HCT116 (cell line): ENCODE data around the gene CPN2. TPM values are rescaled to one million over a fixed set of nuclear protein-coding genes. Genes with fewer than 3 reads are reported as not detected.

Experiments used
- ATAC-seq: fragments of 200-7000 bp; cut with Tn5 transposase; 2 replicates; pipeline ENCODE4 v1.9.1; 2020; ENCODE audit warnings: mild to moderate bottlenecking, moderate library complexity
- BruUV-seq: library from RNA; stranded (reverse); fragments of 400-500 nt; replicated peaks from 2 replicates; lab custom pipeline; 2021; lab: Mats Ljungman, UMichigan
- CTCF ChIA-PET: fragments of 300-600 bp; sonication (Branson Sonifier 250); formaldehyde crosslinking; loops from one replicate; lab custom pipeline; 2021; ENCODE audit warnings: antibody characterized with exemption; lab: Charles Lee
- POLR2A ChIA-PET: fragments of 300-600, 350-600 bp; sonication (Branson Sonifier 250); formaldehyde crosslinking; loops from one replicate; lab custom pipeline; 2021; ENCODE audit warnings: antibody characterized with exemption; lab: Charles Lee
- RAD21 ChIA-PET, 2 experiments: fragments of 300-600 bp; sonication (Branson Sonifier 250); formaldehyde crosslinking; loops; one replicate each; lab custom pipeline; 2023; ENCODE audit warnings: low total read pairs in 2 of 2; ENCODE audit not compliant: uncharacterized antibody in 2 of 2, unreplicated experiment in 2 of 2, low non-redundant PET in 1 of 2; lab: Charles Lee
- DNase-seq: peaks from one replicate; pipeline ENCODE4 v3.0.0-alpha.2; 2010; ENCODE audit warnings: low read depth, low spot score
- H2AFZ ChIP-seq: fragments of 200-600 bp; shearing (Covaris generic), sonication (generic); 2 replicates; pipeline ENCODE4 v1.6.1; 2017; ENCODE audit warnings: low read depth, mixed run types, mixed read lengths, antibody characterized with exemption, low read length; ENCODE audit not compliant: poor library complexity, severe bottlenecking
- H3K27ac ChIP-seq: 2 replicates; pipeline ENCODE4 v1.5.1; 2012; ENCODE audit warnings: low read depth, low read length
- H3K27me3 ChIP-seq: fragments of 200-600 bp; sonication (generic); 2 replicates; pipeline ENCODE4 v1.6.1; 2016; ENCODE audit warnings: mixed run types, low read length, mixed read lengths; ENCODE audit not compliant: insufficient read depth
- H3K36me3 ChIP-seq, 2 experiments: fragments of 200-500 bp in 1 of 2; fragments of 200-600 bp in 1 of 2; sonication (Bioruptor generic) in 1 of 2; sonication (generic) in 1 of 2; 2 replicates each; pipeline versions ENCODE4 v1.5.1 to v1.6.1; 2014 to 2016; ENCODE audit warnings: low read length in 2 of 2, inconsistent platforms in 1 of 2, mixed read lengths in 1 of 2, mixed run types in 1 of 2; ENCODE audit not compliant: insufficient read depth in 2 of 2, control insufficient read depth in 1 of 2
- H3K4me1 ChIP-seq, 2 experiments: fragments of 200-600 bp in 1 of 2; sonication (generic) in 1 of 2; 2 replicates each; pipeline versions ENCODE4 v1.5.1 to v1.6.1; 2012 to 2017; ENCODE audit warnings: low read length in 2 of 2, inconsistent platforms in 1 of 2, mild to moderate bottlenecking in 1 of 2, mixed read lengths in 1 of 2, mixed run types in 1 of 2, moderate library complexity in 1 of 2; ENCODE audit not compliant: insufficient read depth in 2 of 2, control insufficient read depth in 1 of 2
- H3K4me2 ChIP-seq: fragments of 200-600 bp; sonication (generic); 2 replicates; pipeline ENCODE4 v1.6.1; 2017; ENCODE audit warnings: mixed run types, low read length, mixed read lengths
- H3K4me3 ChIP-seq, 2 experiments: fragments of 200-600 bp in 1 of 2; sonication (generic) in 1 of 2; replicated peaks in 1 of 2; 2 replicates each; pipeline ENCODE4 v1.5.1; 2011 to 2016; ENCODE audit warnings: low read length in 2 of 2, control low read depth in 1 of 2, low read depth in 1 of 2, mild to moderate bottlenecking in 1 of 2, mixed read lengths in 1 of 2, mixed run types in 1 of 2
- H3K79me2 ChIP-seq: fragments of 200-600 bp; sonication (generic); 2 replicates; pipeline ENCODE4 v1.6.1; 2017; ENCODE audit warnings: mild to moderate bottlenecking, mixed run types, low read length, moderate library complexity, mixed read lengths; ENCODE audit not compliant: insufficient read depth
- H3K9ac ChIP-seq: fragments of 200-600 bp; sonication (generic); 2 replicates; pipeline ENCODE4 v1.6.1; 2016; ENCODE audit warnings: low read length, mixed read lengths
- H3K9me2 ChIP-seq: fragments of 200-600 bp; sonication (generic), shearing (Covaris generic); 2 replicates; pipeline ENCODE4 v1.6.1; 2017; ENCODE audit warnings: mixed run types, mild to moderate bottlenecking, moderate library complexity; ENCODE audit not compliant: insufficient read depth
- H3K9me3 ChIP-seq, 2 experiments: fragments of 200-500 bp in 1 of 2; fragments of 200-600 bp in 1 of 2; sonication (Bioruptor generic) in 1 of 2; sonication (generic) in 1 of 2; 2 replicates each; pipeline ENCODE4 v1.6.1; 2014 to 2017; ENCODE audit warnings: low read length in 2 of 2, mixed read lengths in 2 of 2, inconsistent platforms in 1 of 2, low read depth in 1 of 2, mild to moderate bottlenecking in 1 of 2, mixed run types in 1 of 2, moderate library complexity in 1 of 2; ENCODE audit not compliant: control insufficient read depth in 1 of 2, insufficient read depth in 1 of 2
- H4K20me1 ChIP-seq: fragments of 200-600 bp; sonication (generic), shearing (Covaris generic); 2 replicates; pipeline ENCODE4 v1.6.1; 2017; ENCODE audit warnings: mixed run types, mild to moderate bottlenecking, moderate library complexity; ENCODE audit not compliant: insufficient read depth
- CBX3 ChIP-seq: IDR thresholded peaks from 2 replicates; pipeline ENCODE4 v1.6.1; 2012; ENCODE audit warnings: low read depth
- EGR1 ChIP-seq: IDR thresholded peaks from 2 replicates; pipeline ENCODE4 v1.6.1; 2012; ENCODE audit warnings: low read depth
- ELF1 ChIP-seq: IDR thresholded peaks from 2 replicates; pipeline ENCODE4 v1.6.1; 2012; ENCODE audit warnings: low read depth, borderline replicate concordance
- ZFX ChIP-seq: fragments of 450-650 bp; IDR thresholded peaks from 2 replicates; pipeline ENCODE4 v1.6.1; 2017
- intact Hi-C: fragments of 100-400 bp; cut with micrococcal nuclease; formaldehyde crosslinking; loops from 2 replicates; pipeline ENCODE4 v1.10.0; 2022
- total RNA-seq: library from RNA; stranded (reverse); gene quantifications from one replicate; pipeline ENCODE4 v1.2.1, GENCODE V29; 2021; ENCODE audit not compliant: unreplicated experiment
- TF ChIP-seq, protein P1 (sequence below), 3 experiments: fragments of 200-600 bp in 1 of 3; sonication (generic) in 1 of 3; IDR thresholded peaks in 2 of 3; conservative IDR thresholded peaks in 1 of 3; 2 replicates each; pipeline ENCODE4 v1.5.1; 2012 to 2017; ENCODE audit warnings: low read depth in 2 of 3, low read length in 2 of 3, antibody characterized with exemption in 1 of 3, borderline replicate concordance in 1 of 3, control low read depth in 1 of 3, mild to moderate bottlenecking in 1 of 3, mixed read lengths in 1 of 3, mixed run types in 1 of 3, moderate library complexity in 1 of 3; ENCODE audit not compliant: insufficient read depth in 1 of 3
- TF ChIP-seq, protein P2 (sequence below): IDR thresholded peaks from 2 replicates; pipeline ENCODE4 v1.6.1; 2012

CPN2 gene
- total RNA-seq, 1 experiment from 2014 or later = not detected

DNA sequence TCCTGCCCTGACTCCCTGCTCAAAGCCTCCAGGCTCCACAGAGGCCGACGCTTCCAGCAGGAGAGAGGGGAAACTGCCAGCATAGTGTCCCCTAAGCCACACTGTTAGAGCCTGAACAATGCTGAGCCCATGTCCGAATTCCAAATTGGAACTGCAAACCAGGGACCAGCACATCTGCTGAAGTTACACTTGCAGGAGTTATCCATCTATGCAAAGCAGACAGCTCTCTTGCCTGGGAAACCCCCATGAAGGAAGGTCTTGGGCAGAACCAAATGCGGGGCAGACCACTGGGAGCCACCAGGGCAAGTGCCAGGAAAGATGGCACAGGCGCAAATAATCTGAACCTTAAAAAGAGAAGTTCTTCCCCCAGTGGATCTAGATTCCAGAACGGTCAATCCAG lies 17.8 kb upstream of the CPN2 start:
- ChIA-PET POLR2A (no interaction called here), CTCF (no interaction called here), RAD21 (no interaction called here)
- BruUV-seq = no TSS peak
- H3K27ac ChIP-seq = no peak overlapping the region
- H3K9ac ChIP-seq = no peak overlapping the region
- peaks cover 0 to 8% of the 10 kb centered on the region in 2 experiments; a peak in 1 of 4 replicates for H3K4me1 ChIP-seq
- no peak overlapping the region for H3K4me3 ChIP-seq
- no peaks in the 10 kb centered on the region for H3K9me2 ChIP-seq
- H2AFZ ChIP-seq = no peak overlapping the region
- H3K79me2 ChIP-seq = no peaks in the 10 kb centered on the region
- ATAC-seq (no peak), DNase-seq (no peak)
- no peaks in the 10 kb centered on the region for H3K9me3 ChIP-seq
- intact Hi-C loops = no loop called here
- H3K27me3 ChIP-seq = peaks cover 4% of the 10 kb centered on the region; the same call in 1 of the 2 replicates
- no peaks in the 10 kb centered on the region for H4K20me1 ChIP-seq
- no peaks in the 10 kb centered on the region for H3K36me3 ChIP-seq
- TF ChIP-seq CBX3 = no peak
- TF ChIP-seq, protein P1, sequence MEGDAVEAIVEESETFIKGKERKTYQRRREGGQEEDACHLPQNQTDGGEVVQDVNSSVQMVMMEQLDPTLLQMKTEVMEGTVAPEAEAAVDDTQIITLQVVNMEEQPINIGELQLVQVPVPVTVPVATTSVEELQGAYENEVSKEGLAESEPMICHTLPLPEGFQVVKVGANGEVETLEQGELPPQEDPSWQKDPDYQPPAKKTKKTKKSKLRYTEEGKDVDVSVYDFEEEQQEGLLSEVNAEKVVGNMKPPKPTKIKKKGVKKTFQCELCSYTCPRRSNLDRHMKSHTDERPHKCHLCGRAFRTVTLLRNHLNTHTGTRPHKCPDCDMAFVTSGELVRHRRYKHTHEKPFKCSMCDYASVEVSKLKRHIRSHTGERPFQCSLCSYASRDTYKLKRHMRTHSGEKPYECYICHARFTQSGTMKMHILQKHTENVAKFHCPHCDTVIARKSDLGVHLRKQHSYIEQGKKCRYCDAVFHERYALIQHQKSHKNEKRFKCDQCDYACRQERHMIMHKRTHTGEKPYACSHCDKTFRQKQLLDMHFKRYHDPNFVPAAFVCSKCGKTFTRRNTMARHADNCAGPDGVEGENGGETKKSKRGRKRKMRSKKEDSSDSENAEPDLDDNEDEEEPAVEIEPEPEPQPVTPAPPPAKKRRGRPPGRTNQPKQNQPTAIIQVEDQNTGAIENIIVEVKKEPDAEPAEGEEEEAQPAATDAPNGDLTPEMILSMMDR (IDR thresholded peaks at IDR 0.05 in 2 of 3, conservative IDR thresholded peaks at IDR 0.05 in 1 of 3; ENCODE audit: borderline replicate concordance in 1 of 3, insufficient read depth in 1 of 3, low read depth in 2 of 3, low read length in 2 of 3) = no peak
- no peak overlapping the region for H3K4me2 ChIP-seq

DNA sequence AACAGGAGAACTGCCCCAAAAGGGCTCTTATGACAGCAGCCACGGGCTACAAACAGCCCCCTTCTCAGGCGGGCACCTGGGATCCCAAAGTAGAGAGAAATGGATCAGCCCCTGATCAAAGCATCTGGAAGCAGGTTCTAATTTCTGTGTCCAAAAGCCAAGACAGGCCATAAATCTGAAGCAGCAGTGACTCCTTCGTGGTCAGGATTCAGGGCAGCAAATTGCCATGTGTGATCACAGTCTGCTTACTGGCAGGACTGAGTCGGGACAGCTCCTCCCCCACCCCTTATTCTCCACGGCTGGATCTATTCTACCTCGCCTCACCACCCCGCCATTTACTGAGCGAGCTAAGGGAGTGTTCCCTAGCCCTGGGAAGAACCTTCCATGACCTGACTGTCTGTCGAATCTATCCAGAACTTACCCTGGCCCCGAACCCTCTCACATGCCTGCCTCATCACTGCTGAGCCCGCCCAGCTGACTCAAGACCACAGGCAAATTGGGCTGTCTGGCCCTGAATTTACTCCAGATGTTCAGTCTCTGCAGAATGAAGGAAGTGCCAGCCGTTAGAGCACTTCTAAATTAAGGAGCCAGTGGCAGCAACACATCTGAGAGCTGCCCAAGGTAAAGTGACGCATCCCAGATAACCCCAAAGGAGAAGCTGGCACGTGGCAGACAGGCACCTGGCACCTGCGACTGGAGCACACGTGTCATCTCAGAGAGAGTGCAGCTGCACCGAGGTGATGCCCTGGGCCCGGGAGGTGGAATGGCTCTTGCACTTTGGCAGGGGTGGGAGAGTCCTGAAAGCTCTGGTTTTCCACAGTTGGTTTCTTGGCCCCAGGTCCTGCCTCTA lies 17.1 kb upstream of the CPN2 start:
- H3K4me1 ChIP-seq = peaks cover 0 to 8% of the 10 kb centered on the region in 2 experiments; a peak in 1 of 4 replicates
- ChIA-PET CTCF (no interaction called here), POLR2A (no interaction called here), RAD21 (no interaction called here)
- no peaks in the 10 kb centered on the region for H3K36me3 ChIP-seq
- H4K20me1 ChIP-seq = no peaks in the 10 kb centered on the region
- no TSS peak for BruUV-seq
- H3K9me3 ChIP-seq = no peaks in the 10 kb centered on the region
- H3K4me2 ChIP-seq = no peak overlapping the region
- DNase-seq = no peak
- intact Hi-C loops = no loop called here
- no peaks in the 10 kb centered on the region for H3K9me2 ChIP-seq
- no peak overlapping the region for H3K27ac ChIP-seq
- H3K79me2 ChIP-seq = no peaks in the 10 kb centered on the region
- no peak overlapping the region for H3K9ac ChIP-seq
- no peak overlapping the region for H3K4me3 ChIP-seq
- no peak for ATAC-seq
- TF ChIP-seq ZFX = no peak
- TF ChIP-seq ELF1 = no peak
- TF ChIP-seq, protein P2, sequence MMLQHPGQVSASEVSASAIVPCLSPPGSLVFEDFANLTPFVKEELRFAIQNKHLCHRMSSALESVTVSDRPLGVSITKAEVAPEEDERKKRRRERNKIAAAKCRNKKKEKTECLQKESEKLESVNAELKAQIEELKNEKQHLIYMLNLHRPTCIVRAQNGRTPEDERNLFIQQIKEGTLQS = no peak
- TF ChIP-seq EGR1 = no peak
- peaks cover 4% of the 10 kb centered on the region; the same call in 1 of the 2 replicates for H3K27me3 ChIP-seq
- H2AFZ ChIP-seq = no peak overlapping the region
